ENCODE measurements around the gene VPS37C.
"Not testable (repeated sequence)": the region's sequence is repeated elsewhere in the genome, so short reads cannot be mapped to it uniquely, and the experiment has no call there.

Gene VPS37C

GRCh38 chr11:61095021-61095420 lies 66.2 kb downstream of the VPS37C start:
- Histone ChIP-seq H3K4me2 (ENCODE audit: low read depth, low read length) (no peak overlapping the region), H3F3A (ENCODE audit: insufficient read depth, low read length) (no peaks in the 10 kb centered on the region), H3K9me3 (replicated peaks; ENCODE audit: insufficient read depth, low read length) (no peaks in the 10 kb centered on the region), H4K20me1 (ENCODE audit: insufficient read depth, low read length) (no peaks in the 10 kb centered on the region), H3K27me3 (replicated peaks; ENCODE audit: insufficient read depth, low read length) (no peaks in the 10 kb centered on the region), H3K27ac (ENCODE audit: low read length) (no peak overlapping the region), H3K79me2 (ENCODE audit: low read length) (no peaks in the 10 kb centered on the region), H2AFZ (ENCODE audit: low read length) (no peak overlapping the region), H3K4me3 (ENCODE audit: low read length) (no peak overlapping the region), H3K9ac (ENCODE audit: low read length) (no peak overlapping the region), H3K36me3 (replicated peaks; ENCODE audit: insufficient read depth, low read length) (no peaks in the 10 kb centered on the region), H3K4me1 (ENCODE audit: low read length) (no peaks in the 10 kb centered on the region), H3K9me2 (replicated peaks; ENCODE audit: insufficient read depth, low read length) (no peaks in the 10 kb centered on the region)
- TF ChIP-seq EZH2phosphoT487 (IDR thresholded peaks at IDR 0.05; ENCODE audit: low read length), result no peak
- TF ChIP-seq CTCF (IDR thresholded peaks at IDR 0.05; ENCODE audit: low read length), result no peak
- no peak for TF ChIP-seq EZH2 (optimal IDR thresholded peaks at IDR 0.05; ENCODE audit: low read depth, low read length)
- no peak for DNase-seq

GRCh38 chr11:61094167-61094566 lies 67.1 kb downstream of the VPS37C start:
- H4K20me1 ChIP-seq (ENCODE audit: insufficient read depth, low read length); H3K9me2 ChIP-seq (replicated peaks; ENCODE audit: insufficient read depth, low read length); DNase-seq; H3K27me3 ChIP-seq (replicated peaks; ENCODE audit: insufficient read depth, low read length); H3K9ac ChIP-seq (ENCODE audit: low read length); H3K4me1 ChIP-seq (ENCODE audit: low read length); H3K4me3 ChIP-seq (ENCODE audit: low read length); H3K79me2 ChIP-seq (ENCODE audit: low read length); H2AFZ ChIP-seq (ENCODE audit: low read length); H3K9me3 ChIP-seq (replicated peaks; ENCODE audit: insufficient read depth, low read length); H3K27ac ChIP-seq (ENCODE audit: low read length); H3F3A ChIP-seq (ENCODE audit: insufficient read depth, low read length); H3K36me3 ChIP-seq (replicated peaks; ENCODE audit: insufficient read depth, low read length); H3K4me2 ChIP-seq (ENCODE audit: low read depth, low read length): not testable (repeated sequence)

- H3K79me2 ChIP-seq (ENCODE audit: low read length), result no peaks in the 10 kb centered on the region
- H3K36me3 ChIP-seq (replicated peaks; ENCODE audit: insufficient read depth, low read length), result no peaks in the 10 kb centered on the region
- H3K9ac ChIP-seq (ENCODE audit: low read length), result no peak overlapping the region
- H2AFZ ChIP-seq (ENCODE audit: low read length), result no peak overlapping the region
- no peak for TF ChIP-seq EZH2phosphoT487 (IDR thresholded peaks at IDR 0.05; ENCODE audit: low read length)
- TF ChIP-seq CTCF (IDR thresholded peaks at IDR 0.05; ENCODE audit: low read length), result no peak
- no peak for TF ChIP-seq EZH2 (optimal IDR thresholded peaks at IDR 0.05; ENCODE audit: low read depth, low read length)
- no peak for DNase-seq
- H3K4me3 ChIP-seq (ENCODE audit: low read length), result no peak overlapping the region
- H3K4me2 ChIP-seq (ENCODE audit: low read depth, low read length), result no peak overlapping the region
- H4K20me1 ChIP-seq (ENCODE audit: insufficient read depth, low read length), result no peaks in the 10 kb centered on the region
- H3K9me2 ChIP-seq (replicated peaks; ENCODE audit: insufficient read depth, low read length), result no peaks in the 10 kb centered on the region
- no peak overlapping the region for H3K27ac ChIP-seq (ENCODE audit: low read length)
- H3K27me3 ChIP-seq (replicated peaks; ENCODE audit: insufficient read depth, low read length), result no peaks in the 10 kb centered on the region
- no peaks in the 10 kb centered on the region for H3K9me3 ChIP-seq (replicated peaks; ENCODE audit: insufficient read depth, low read length)
- no peaks in the 10 kb centered on the region for H3K4me1 ChIP-seq (ENCODE audit: low read length)
- no peaks in the 10 kb centered on the region for H3F3A ChIP-seq (ENCODE audit: insufficient read depth, low read length)
Measured at GRCh38 chr11:61092908-61093763, 68.1 kb downstream of the VPS37C start.

GRCh38 chr11:61092280-61092766 lies 68.9 kb downstream of the VPS37C start:
- H3K4me3 ChIP-seq (ENCODE audit: low read length), result no peak overlapping the region

More at GRCh38 chr11:61092280-61092766, 68.9 kb downstream of the VPS37C start:
- no peaks in the 10 kb centered on the region for H4K20me1 ChIP-seq (ENCODE audit: insufficient read depth, low read length)
- H3K79me2 ChIP-seq (ENCODE audit: low read length), result no peaks in the 10 kb centered on the region
- no peaks in the 10 kb centered on the region for H3K36me3 ChIP-seq (replicated peaks; ENCODE audit: insufficient read depth, low read length)
- H3K9ac ChIP-seq (ENCODE audit: low read length), result no peak overlapping the region
- TF ChIP-seq EZH2phosphoT487 (IDR thresholded peaks at IDR 0.05; ENCODE audit: low read length) (no peak), CTCF (IDR thresholded peaks at IDR 0.05; ENCODE audit: low read length) (no peak), EZH2 (optimal IDR thresholded peaks at IDR 0.05; ENCODE audit: low read depth, low read length) (no peak)
- no peaks in the 10 kb centered on the region for H3K4me1 ChIP-seq (ENCODE audit: low read length)
- DNase-seq, result no peak
- no peaks in the 10 kb centered on the region for H3K9me3 ChIP-seq (replicated peaks; ENCODE audit: insufficient read depth, low read length)
- H3K27ac ChIP-seq (ENCODE audit: low read length), result no peak overlapping the region
- no peaks in the 10 kb centered on the region for H3K9me2 ChIP-seq (replicated peaks; ENCODE audit: insufficient read depth, low read length)
- no peak overlapping the region for H2AFZ ChIP-seq (ENCODE audit: low read length)
- no peaks in the 10 kb centered on the region for H3F3A ChIP-seq (ENCODE audit: insufficient read depth, low read length)
- no peaks in the 10 kb centered on the region for H3K27me3 ChIP-seq (replicated peaks; ENCODE audit: insufficient read depth, low read length)
- H3K4me2 ChIP-seq (ENCODE audit: low read depth, low read length), result no peak overlapping the region
